Keratinocyte (primary cell): ENCODE measurements around the gene ERCC3. TPM values are rescaled to one million over a fixed set of nuclear protein-coding genes. Genes with fewer than 3 reads are reported as not detected.
"Not testable (repeated sequence)": the region's sequence is repeated elsewhere in the genome, so short reads cannot be mapped to it uniquely, and the experiment has no call there.

Experiments used
- DNase-seq: peaks from one replicate; pipeline ENCODE4 v3.0.0-alpha.2; 2011; ENCODE audit warnings: low read depth, missing footprints, low spot score
- FAIRE-seq: peaks from 2 replicates; lab custom pipeline; 2011; peaks lifted over from hg19 to GRCh38; lab: Jason Lieb, UNC
- H2AFZ ChIP-seq: 2 replicates; pipeline ENCODE4 v1.6.0; 2012; ENCODE audit warnings: low read length, control low read depth, inconsistent platforms; ENCODE audit not compliant: control insufficient read depth
- H3K27ac ChIP-seq: 2 replicates; pipeline ENCODE4 v1.5.1; 2011; ENCODE audit warnings: low read length; ENCODE audit not compliant: control insufficient read depth, insufficient read depth
- H3K27me3 ChIP-seq: 3 replicates; pipeline ENCODE4 v1.6.0; 2011; ENCODE audit warnings: low read length; ENCODE audit not compliant: control insufficient read depth, insufficient read depth; ENCODE audit errors: extremely low read depth
- H3K36me3 ChIP-seq, 2 experiments: 2 replicates in 1 of 2; 3 replicates in 1 of 2; pipeline ENCODE4 v1.5.1; 2011; ENCODE audit warnings: low read length in 2 of 2, mild to moderate bottlenecking in 1 of 2; ENCODE audit not compliant: control insufficient read depth in 2 of 2, insufficient read depth in 2 of 2; ENCODE audit errors: extremely low read depth in 1 of 2
- H3K4me1 ChIP-seq: 3 replicates; pipeline ENCODE4 v1.5.1; 2011; ENCODE audit warnings: low read length; ENCODE audit not compliant: control insufficient read depth, insufficient read depth; ENCODE audit errors: extremely low read depth
- H3K4me2 ChIP-seq: 3 replicates; pipeline ENCODE4 v1.6.0; 2011; ENCODE audit warnings: low read depth, low read length; ENCODE audit not compliant: control insufficient read depth, insufficient read depth; ENCODE audit errors: extremely low read depth
- H3K4me3 ChIP-seq, 3 experiments: fragments of 200-600 bp in 1 of 3; sonication (generic) in 1 of 3; 2 replicates in 2 of 3; 3 replicates in 1 of 3; pipeline ENCODE4 v1.5.1; 2011 to 2016; ENCODE audit warnings: low read length in 3 of 3, mild to moderate bottlenecking in 3 of 3, control low read depth in 2 of 3, inconsistent platforms in 1 of 3, low read depth in 1 of 3, mixed read lengths in 1 of 3, mixed run types in 1 of 3, moderate library complexity in 1 of 3; ENCODE audit not compliant: control insufficient read depth in 2 of 3, insufficient read depth in 2 of 3; ENCODE audit errors: extremely low read depth in 1 of 3
- H3K79me2 ChIP-seq: 2 replicates; pipeline ENCODE4 v1.6.0; 2012; ENCODE audit warnings: low read length; ENCODE audit not compliant: control insufficient read depth, insufficient read depth
- H3K9ac ChIP-seq: 3 replicates; pipeline ENCODE4 v1.6.0; 2011; ENCODE audit warnings: low read length; ENCODE audit not compliant: control insufficient read depth, insufficient read depth; ENCODE audit errors: extremely low read depth
- H3K9me1 ChIP-seq: 3 replicates; pipeline ENCODE4 v1.6.0; 2011; ENCODE audit warnings: low read length; ENCODE audit not compliant: control insufficient read depth, insufficient read depth; ENCODE audit errors: extremely low read depth
- H3K9me3 ChIP-seq: 2 replicates; pipeline ENCODE4 v1.5.1; 2012; ENCODE audit warnings: low read depth, low read length; ENCODE audit not compliant: control insufficient read depth
- H4K20me1 ChIP-seq: 3 replicates; pipeline ENCODE4 v1.6.0; 2011; ENCODE audit warnings: low read length; ENCODE audit not compliant: control insufficient read depth, insufficient read depth; ENCODE audit errors: extremely low read depth
- EZH2 ChIP-seq: IDR thresholded peaks from one replicate; pipeline ENCODE4 v1.6.1; 2012; ENCODE audit warnings: inconsistent platforms, mild to moderate bottlenecking, low read length, moderate library complexity
- dilution Hi-C: fragments of 300-500 bp; cut with MboI; formaldehyde crosslinking; loops from one replicate; pipeline ENCODE4 v1.7.0; 2020; ENCODE audit warnings: low sequenced_read_pairs; ENCODE audit not compliant: extremely low pct_ligation_motif_present
- polyA plus RNA-seq, 5 experiments: library from polyadenylated mRNA; depleted of rRNA in 3 of 5; stranded (reverse) in 3 of 5; stranded (forward) in 1 of 5; unstranded in 1 of 5; fragments of >200 nt; gene quantifications; 1 replicate in 1 of 5; 2 replicates in 3 of 5; 3 replicates in 1 of 5; pipeline versions ENCODE4 v1.2.1 to v1.2.3, GENCODE V29; 2011 to 2012; ENCODE audit warnings: missing spikeins in 2 of 5, low read depth in 1 of 5, low replicate concordance in 1 of 5
- TF ChIP-seq, protein P1 (sequence below), 3 experiments: IDR thresholded peaks in 1 of 3; conservative IDR thresholded peaks in 1 of 3; optimal IDR thresholded peaks in 1 of 3; 2 replicates in 2 of 3; 3 replicates in 1 of 3; pipeline versions ENCODE3 to v1.5.1; 2011; ENCODE audit warnings: low read length in 3 of 3, mild to moderate bottlenecking in 3 of 3, moderate library complexity in 2 of 3, control low read depth in 1 of 3, inconsistent platforms in 1 of 3; ENCODE audit not compliant: insufficient read depth in 2 of 3; ENCODE audit errors: extremely low read depth in 1 of 3

The ERCC3 gene
- polyA plus RNA-seq, 1 donor (not counting 4 experiments of a cell fraction or from before 2014, with no cell fraction given): 40.6 TPM

GRCh38 chr2:127229555-127229954 lies 64.4 kb downstream of the ERCC3 start:
- no peaks in the 10 kb centered on the region for H3K9me3 ChIP-seq
- no peaks in the 10 kb centered on the region for H3K36me3 ChIP-seq
- H3K9me1 ChIP-seq: no peaks in the 10 kb centered on the region
- no peak overlapping the region for H3K9ac ChIP-seq
- no peak for DNase-seq
- no peaks in the 10 kb centered on the region for H4K20me1 ChIP-seq
- TF ChIP-seq, protein P1, sequence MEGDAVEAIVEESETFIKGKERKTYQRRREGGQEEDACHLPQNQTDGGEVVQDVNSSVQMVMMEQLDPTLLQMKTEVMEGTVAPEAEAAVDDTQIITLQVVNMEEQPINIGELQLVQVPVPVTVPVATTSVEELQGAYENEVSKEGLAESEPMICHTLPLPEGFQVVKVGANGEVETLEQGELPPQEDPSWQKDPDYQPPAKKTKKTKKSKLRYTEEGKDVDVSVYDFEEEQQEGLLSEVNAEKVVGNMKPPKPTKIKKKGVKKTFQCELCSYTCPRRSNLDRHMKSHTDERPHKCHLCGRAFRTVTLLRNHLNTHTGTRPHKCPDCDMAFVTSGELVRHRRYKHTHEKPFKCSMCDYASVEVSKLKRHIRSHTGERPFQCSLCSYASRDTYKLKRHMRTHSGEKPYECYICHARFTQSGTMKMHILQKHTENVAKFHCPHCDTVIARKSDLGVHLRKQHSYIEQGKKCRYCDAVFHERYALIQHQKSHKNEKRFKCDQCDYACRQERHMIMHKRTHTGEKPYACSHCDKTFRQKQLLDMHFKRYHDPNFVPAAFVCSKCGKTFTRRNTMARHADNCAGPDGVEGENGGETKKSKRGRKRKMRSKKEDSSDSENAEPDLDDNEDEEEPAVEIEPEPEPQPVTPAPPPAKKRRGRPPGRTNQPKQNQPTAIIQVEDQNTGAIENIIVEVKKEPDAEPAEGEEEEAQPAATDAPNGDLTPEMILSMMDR (optimal IDR thresholded peaks at IDR 0.05 in 1 of 3, IDR thresholded peaks at IDR 0.05 in 1 of 3, conservative IDR thresholded peaks at IDR 0.05 in 1 of 3; ENCODE audit: extremely low read depth in 1 of 3, insufficient read depth in 2 of 3, low read length in 3 of 3): no peak
- TF ChIP-seq EZH2: no peak
- H3K4me1 ChIP-seq: peaks cover 15% of the 10 kb centered on the region
- no peak for FAIRE-seq
- no peak overlapping the region for H3K27ac ChIP-seq
- no peaks in the 10 kb centered on the region for H3K27me3 ChIP-seq
- dilution Hi-C loops: no loop called here
- H3K4me3 ChIP-seq: no peak overlapping the region
- H3K4me2 ChIP-seq: no peak overlapping the region
- H2AFZ ChIP-seq: no peak overlapping the region
- H3K79me2 ChIP-seq: no peaks in the 10 kb centered on the region

DNA sequence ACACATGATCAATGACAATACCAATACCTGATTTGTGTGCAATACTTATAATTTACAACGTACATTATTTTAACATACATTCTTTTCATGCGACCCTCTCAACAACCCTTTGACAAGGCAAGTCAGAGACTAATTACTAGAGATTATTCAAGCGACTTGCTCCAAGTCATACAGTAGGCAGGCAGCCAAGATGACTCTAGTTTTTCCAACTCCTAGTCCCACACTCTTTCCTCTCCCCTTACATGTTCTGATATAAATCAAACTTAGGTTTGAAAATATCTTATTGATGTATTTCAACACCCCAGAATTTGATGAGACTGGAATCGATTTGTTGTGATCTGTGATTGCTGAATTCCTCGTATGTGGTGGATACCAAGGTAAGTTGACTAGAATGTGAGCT lies 65.8 kb downstream of the ERCC3 start:
- Histone ChIP-seq H3K9ac (no peak overlapping the region), H3K27me3 (no peaks in the 10 kb centered on the region), H3K4me3 (no peak overlapping the region), H4K20me1 (no peaks in the 10 kb centered on the region), H3K27ac (no peak overlapping the region), H3K36me3 (no peaks in the 10 kb centered on the region), H3K4me2 (no peak overlapping the region), H3K79me2 (no peaks in the 10 kb centered on the region), H3K9me1 (no peaks in the 10 kb centered on the region), H2AFZ (no peak overlapping the region), H3K4me1 (peaks cover 15% of the 10 kb centered on the region), H3K9me3 (no peaks in the 10 kb centered on the region)
- TF ChIP-seq, protein P1 (optimal IDR thresholded peaks at IDR 0.05 in 1 of 3, IDR thresholded peaks at IDR 0.05 in 1 of 3, conservative IDR thresholded peaks at IDR 0.05 in 1 of 3; ENCODE audit: extremely low read depth in 1 of 3, insufficient read depth in 2 of 3, low read length in 3 of 3): no peak
- no peak for TF ChIP-seq EZH2
- DNase-seq (no peak), FAIRE-seq (no peak)
- dilution Hi-C loops: no loop called here

DNA sequence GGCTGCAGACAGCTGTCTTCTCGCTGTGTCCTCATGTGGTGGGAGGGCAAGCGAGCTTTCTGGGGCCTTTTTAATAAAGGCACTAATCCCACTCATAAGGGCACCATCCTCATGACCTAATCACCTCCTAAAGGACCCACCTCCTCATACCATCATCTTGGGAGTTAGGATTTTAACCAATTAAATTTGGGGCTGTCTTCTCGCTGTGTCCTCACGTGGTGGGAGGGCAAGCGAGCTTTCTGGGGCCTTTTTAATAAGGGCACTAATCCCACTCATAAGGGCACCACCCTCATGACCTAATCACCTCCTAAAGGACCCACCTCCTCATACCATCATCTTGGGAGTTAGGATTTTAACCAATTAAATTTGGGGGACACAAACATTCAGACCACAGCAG lies 66.7 kb downstream of the ERCC3 start:
- FAIRE-seq, DNase-seq, dilution Hi-C loops, H3K4me3 ChIP-seq, H4K20me1 ChIP-seq, H3K9me3 ChIP-seq, H3K36me3 ChIP-seq, H2AFZ ChIP-seq, H3K9me1 ChIP-seq, H3K27me3 ChIP-seq, H3K79me2 ChIP-seq: not testable (repeated sequence)
- H3K4me2 ChIP-seq: peak overlapping the region; percentile 83
- H3K27ac ChIP-seq: peak overlapping the region; percentile 42
- peak overlapping the region; percentile 13 for H3K9ac ChIP-seq
- peaks cover 15% of the 10 kb centered on the region for H3K4me1 ChIP-seq
